GM23338 (cell line): ENCODE results near the gene MEF2D. TPM values are rescaled to one million over a fixed set of nuclear protein-coding genes. Genes with fewer than 3 reads are reported as not detected.
A peak's percentile ranks its signal among the peaks of the same experiment; 100 is the strongest.

Experiments used
- ATAC-seq: fragments of 200-7000 bp; cut with Tn5 transposase; 3 replicates; pipeline ENCODE4 v1.9.1; 2020
- DNase-seq: peaks from one replicate; pipeline ENCODE4 v3.0.0-alpha.2; 2015; ENCODE audit warnings: low spot score
- H2AFZ ChIP-seq: fragments of 200-600 bp; sonication (generic); 2 replicates; pipeline ENCODE4 v1.8.0; 2016; ENCODE audit warnings: antibody characterized with exemption, mild to moderate bottlenecking, moderate library complexity
- H3F3A ChIP-seq: fragments of 200-600 bp; sonication (generic); replicated peaks from 2 replicates; pipeline ENCODE4 v1.8.0; 2017; ENCODE audit warnings: antibody characterized with exemption, mixed run types, low read depth
- H3K27ac ChIP-seq: fragments of 200-600 bp; sonication (generic); 2 replicates; pipeline ENCODE4 v1.6.1; 2016; ENCODE audit warnings: low read depth
- H3K27me3 ChIP-seq: fragments of 200-600 bp; sonication (generic); 2 replicates; pipeline ENCODE4 v1.8.0; 2016; ENCODE audit warnings: mild to moderate bottlenecking, mixed run types, moderate library complexity; ENCODE audit not compliant: insufficient read depth
- H3K36me3 ChIP-seq: fragments of 200-600 bp; sonication (generic); 2 replicates; pipeline ENCODE4 v1.8.0; 2016; ENCODE audit warnings: mild to moderate bottlenecking; ENCODE audit not compliant: insufficient read depth
- H3K4me1 ChIP-seq: fragments of 200-600 bp; sonication (generic); 2 replicates; pipeline ENCODE4 v1.8.0; 2016; ENCODE audit warnings: mild to moderate bottlenecking, moderate library complexity; ENCODE audit not compliant: insufficient read depth
- H3K4me2 ChIP-seq: fragments of 200-600 bp; sonication (generic); 2 replicates; pipeline ENCODE4 v1.7.1; 2017; ENCODE audit warnings: mixed run types
- H3K4me3 ChIP-seq: fragments of 200-600 bp; sonication (generic); 2 replicates; pipeline ENCODE4 v1.6.1; 2016; ENCODE audit warnings: mixed run types
- H3K79me2 ChIP-seq: fragments of 200-600 bp; sonication (generic); replicated peaks from 2 replicates; pipeline ENCODE4 v1.8.0; 2017; ENCODE audit warnings: mild to moderate bottlenecking; ENCODE audit not compliant: insufficient read depth
- H3K9me2 ChIP-seq: fragments of 200-600 bp; sonication (generic); 2 replicates; pipeline ENCODE4 v1.8.0; 2017; ENCODE audit not compliant: insufficient read depth
- H4K20me1 ChIP-seq: fragments of 200-600 bp; sonication (generic); replicated peaks from 2 replicates; pipeline ENCODE4 v1.8.0; 2017; ENCODE audit warnings: mild to moderate bottlenecking; ENCODE audit not compliant: insufficient read depth
- H3K27ac Mint-ChIP-seq: 2 replicates; pipeline ENCODE4 v1.8.0; 2020; ENCODE audit warnings: inconsistent platforms, mild to moderate bottlenecking, moderate library complexity, mixed read lengths
- H3K27me3 Mint-ChIP-seq: 3 replicates; pipeline ENCODE4 v1.8.0; 2022; ENCODE audit warnings: low read depth, mild to moderate bottlenecking, moderate library complexity, mixed read lengths, inconsistent platforms; ENCODE audit not compliant: insufficient read depth, poor library complexity
- H3K36me3 Mint-ChIP-seq: 3 replicates; pipeline ENCODE4 v1.8.0; 2021; ENCODE audit warnings: low read depth, mild to moderate bottlenecking, inconsistent platforms, moderate library complexity, mixed read lengths
- H3K4me1 Mint-ChIP-seq: 3 replicates; pipeline ENCODE4 v1.8.0; 2020; ENCODE audit warnings: mild to moderate bottlenecking, inconsistent platforms, mixed read lengths
- H3K4me3 Mint-ChIP-seq: 3 replicates; pipeline ENCODE4 v1.8.0; 2021; ENCODE audit warnings: moderate library complexity, mild to moderate bottlenecking, inconsistent platforms, mixed read lengths
- H3K9me3 Mint-ChIP-seq: 3 replicates; pipeline ENCODE4 v1.8.0; 2020; ENCODE audit warnings: moderate library complexity, mild to moderate bottlenecking, inconsistent platforms, mixed read lengths
- CREB1 ChIP-seq: fragments of 250-450 bp; sonication (Bioruptor Pico); IDR thresholded peaks from 2 replicates; pipeline ENCODE4 v1.5.0; 2020; ENCODE audit warnings: low read depth, mild to moderate bottlenecking, moderate library complexity
- CTCF ChIP-seq, 2 experiments: fragments of 200-600 bp in 1 of 2; sonication (generic) in 1 of 2; conservative IDR thresholded peaks; 2 replicates each; pipeline versions ENCODE4 v1.5.1 to v1.6.1; 2016 to 2017; ENCODE audit warnings: antibody characterized with exemption in 2 of 2, low read depth in 2 of 2, mild to moderate bottlenecking in 2 of 2, moderate library complexity in 1 of 2
- ETS1 ChIP-seq: IDR thresholded peaks from 2 replicates; pipeline ENCODE4 v1.6.1; 2016; ENCODE audit warnings: antibody characterized with exemption
- EZH2 ChIP-seq: fragments of 200-600 bp; sonication (generic); IDR thresholded peaks from one replicate; pipeline ENCODE4 v1.8.0; 2017; ENCODE audit warnings: antibody characterized with exemption, mild to moderate bottlenecking, low read depth; ENCODE audit not compliant: unreplicated experiment
- EZH2phosphoT487 ChIP-seq: fragments of 200-600 bp; sonication (generic); IDR thresholded peaks from one replicate; pipeline ENCODE4 v1.8.1; 2018; ENCODE audit warnings: antibody characterized with exemption; ENCODE audit not compliant: unreplicated experiment
- JUNB ChIP-seq: IDR thresholded peaks from one replicate; pipeline ENCODE4 v1.6.1; 2016; ENCODE audit warnings: antibody characterized with exemption; ENCODE audit not compliant: unreplicated experiment
- NANOG ChIP-seq: IDR thresholded peaks from 2 replicates; pipeline ENCODE4 v1.6.1; 2016; ENCODE audit warnings: antibody characterized with exemption, borderline replicate concordance
- POLR2AphosphoS5 ChIP-seq: IDR thresholded peaks from 2 replicates; pipeline ENCODE4 v1.6.1; 2016; ENCODE audit warnings: antibody characterized with exemption, low read depth
- STAT1 ChIP-seq: IDR thresholded peaks from one replicate; pipeline ENCODE4 v1.6.1; 2016; ENCODE audit warnings: antibody characterized with exemption; ENCODE audit not compliant: unreplicated experiment
- ZNF114 ChIP-seq: fragments of 250-450 bp; sonication (Bioruptor Pico); IDR thresholded peaks from 2 replicates; pipeline ENCODE4 v1.5.0; 2020; ENCODE audit warnings: mild to moderate bottlenecking, moderate library complexity
- ZNF331 ChIP-seq: fragments of 250-450 bp; sonication (Bioruptor Pico); IDR thresholded peaks from 2 replicates; pipeline ENCODE4 v1.5.0; 2020; ENCODE audit warnings: low read depth, mild to moderate bottlenecking, moderate library complexity
- ZNF462 ChIP-seq: fragments of 250-450 bp; sonication (Bioruptor Pico); IDR thresholded peaks from 2 replicates; pipeline ENCODE4 v1.5.0; 2020; ENCODE audit warnings: mild to moderate bottlenecking, moderate library complexity
- polyA plus RNA-seq: library from polyadenylated mRNA; unstranded; fragments of >200 nt; fragmentation: Nextera tagmentation; extraction: Ambion mirVana; gene quantifications from 2 replicates; pipeline ENCODE4 v1.2.1, GENCODE V29; 2016
- total RNA-seq: library from RNA; depleted of rRNA; stranded (reverse); fragments of >200 nt; shearing (Covaris generic); gene quantifications from 2 replicates; pipeline ENCODE4 v1.2.3, GENCODE V29; 2014
- TF ChIP-seq, protein P1 (sequence below): IDR thresholded peaks from one replicate; pipeline ENCODE4 v1.6.1; 2018; ENCODE audit warnings: antibody characterized with exemption; ENCODE audit not compliant: unreplicated experiment

The MEF2D gene
- total and polyA plus RNA-seq, 2 experiments from 2014 or later, result 10.6 to 15.5 TPM

DNA sequence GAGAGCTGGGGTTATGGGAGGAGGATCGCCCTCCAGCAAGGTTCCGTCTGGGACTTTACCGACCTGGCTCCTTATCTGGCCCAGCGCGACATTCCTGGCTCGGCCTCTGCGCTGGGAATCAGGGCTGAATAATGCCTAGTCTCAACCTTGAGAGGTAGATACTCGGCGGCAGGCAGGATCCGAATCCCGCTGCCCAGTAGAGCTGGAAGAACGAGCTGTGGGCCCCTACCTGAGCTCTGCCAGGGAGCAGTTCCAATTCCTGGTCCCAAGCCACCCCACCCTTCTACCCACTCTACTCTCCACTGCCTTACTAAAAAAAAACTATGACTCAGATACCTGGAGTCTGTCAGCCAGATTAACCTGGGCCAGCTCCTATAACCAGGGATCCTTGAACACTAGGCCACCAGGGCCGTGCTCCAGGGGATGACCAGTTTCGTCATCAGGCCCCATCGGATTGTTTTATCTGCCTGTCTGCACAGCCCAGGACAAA lies 77.9 kb downstream of the MEF2D start:
- Histone ChIP-seq H3K4me2 (peak overlapping the region; percentile 90), H4K20me1 (peaks cover 9% of the 10 kb centered on the region; the same call in 1 of the 2 replicates), H2AFZ (peak overlapping the region; percentile 80), H3K27me3 (peaks cover 100% of the 10 kb centered on the region), H3K79me2 (no peaks in the 10 kb centered on the region), H3K4me1 (peaks cover 36% of the 10 kb centered on the region), H3K36me3 (no peaks in the 10 kb centered on the region), H3K27ac (no peak overlapping the region), H3K9me2 (no peaks in the 10 kb centered on the region), H3F3A (peaks cover 28% of the 10 kb centered on the region), H3K4me3 (peak overlapping the region; percentile 66)
- ATAC-seq (peak; percentile 8), DNase-seq (peak; percentile 65)
- Mint-ChIP-seq H3K4me3 (peak overlapping the region; percentile 72), H3K9me3 (no peaks in the 10 kb centered on the region), H3K27me3 (peaks cover 80% of the 10 kb centered on the region), H3K4me1 (peaks cover 36% of the 10 kb centered on the region), H3K36me3 (no peaks in the 10 kb centered on the region), H3K27ac (no peak overlapping the region)
- TF ChIP-seq POLR2AphosphoS5, result no peak
- TF ChIP-seq EZH2phosphoT487, result no peak
- no peak for TF ChIP-seq ZNF114 (CRISPR knock-in tag)
- TF ChIP-seq CREB1, result no peak
- no peak for TF ChIP-seq ZNF462
- no peak for TF ChIP-seq CTCF (conservative IDR thresholded peaks at IDR 0.05; ENCODE audit: low read depth in 2 of 2)
- no peak for TF ChIP-seq STAT1
- TF ChIP-seq EZH2, result no peak
- no peak for TF ChIP-seq NANOG
- no peak for TF ChIP-seq JUNB
- TF ChIP-seq, protein P1, sequence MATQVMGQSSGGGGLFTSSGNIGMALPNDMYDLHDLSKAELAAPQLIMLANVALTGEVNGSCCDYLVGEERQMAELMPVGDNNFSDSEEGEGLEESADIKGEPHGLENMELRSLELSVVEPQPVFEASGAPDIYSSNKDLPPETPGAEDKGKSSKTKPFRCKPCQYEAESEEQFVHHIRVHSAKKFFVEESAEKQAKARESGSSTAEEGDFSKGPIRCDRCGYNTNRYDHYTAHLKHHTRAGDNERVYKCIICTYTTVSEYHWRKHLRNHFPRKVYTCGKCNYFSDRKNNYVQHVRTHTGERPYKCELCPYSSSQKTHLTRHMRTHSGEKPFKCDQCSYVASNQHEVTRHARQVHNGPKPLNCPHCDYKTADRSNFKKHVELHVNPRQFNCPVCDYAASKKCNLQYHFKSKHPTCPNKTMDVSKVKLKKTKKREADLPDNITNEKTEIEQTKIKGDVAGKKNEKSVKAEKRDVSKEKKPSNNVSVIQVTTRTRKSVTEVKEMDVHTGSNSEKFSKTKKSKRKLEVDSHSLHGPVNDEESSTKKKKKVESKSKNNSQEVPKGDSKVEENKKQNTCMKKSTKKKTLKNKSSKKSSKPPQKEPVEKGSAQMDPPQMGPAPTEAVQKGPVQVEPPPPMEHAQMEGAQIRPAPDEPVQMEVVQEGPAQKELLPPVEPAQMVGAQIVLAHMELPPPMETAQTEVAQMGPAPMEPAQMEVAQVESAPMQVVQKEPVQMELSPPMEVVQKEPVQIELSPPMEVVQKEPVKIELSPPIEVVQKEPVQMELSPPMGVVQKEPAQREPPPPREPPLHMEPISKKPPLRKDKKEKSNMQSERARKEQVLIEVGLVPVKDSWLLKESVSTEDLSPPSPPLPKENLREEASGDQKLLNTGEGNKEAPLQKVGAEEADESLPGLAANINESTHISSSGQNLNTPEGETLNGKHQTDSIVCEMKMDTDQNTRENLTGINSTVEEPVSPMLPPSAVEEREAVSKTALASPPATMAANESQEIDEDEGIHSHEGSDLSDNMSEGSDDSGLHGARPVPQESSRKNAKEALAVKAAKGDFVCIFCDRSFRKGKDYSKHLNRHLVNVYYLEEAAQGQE, result no peak
- no peak for TF ChIP-seq ZNF331 (CRISPR knock-in tag)
- no peak for TF ChIP-seq ETS1
